Mesenchymal stem cell (in vitro differentiated cells and primary cell): ENCODE measurements around the gene KBTBD2. TPM values are rescaled to one million over a fixed set of nuclear protein-coding genes. Genes with fewer than 3 reads are reported as not detected.

Source experiments
- DNase-seq: peaks from one replicate; pipeline ENCODE4 v3.0.0-alpha.2; 2013
- H2AFZ ChIP-seq: one replicate; pipeline ENCODE4 v1.6.1; 2013; ENCODE audit warnings: low read depth, mild to moderate bottlenecking, control low read depth, inconsistent platforms, low read length, moderate library complexity
- H2AK5ac ChIP-seq: 2 replicates; pipeline ENCODE4 v1.6.1; 2013; ENCODE audit warnings: low read length, moderate library complexity, mild to moderate bottlenecking, inconsistent platforms; ENCODE audit not compliant: severe bottlenecking
- H2BK120ac ChIP-seq: one replicate; pipeline ENCODE4 v1.6.1; 2013; ENCODE audit warnings: low read depth, mild to moderate bottlenecking, inconsistent platforms, low read length, moderate library complexity
- H2BK12ac ChIP-seq, 2 experiments: one replicate each; pipeline ENCODE4 v1.6.1; 2013; ENCODE audit warnings: inconsistent platforms in 2 of 2, low read length in 2 of 2, mild to moderate bottlenecking in 2 of 2, moderate library complexity in 2 of 2, control low read depth in 1 of 2
- H2BK15ac ChIP-seq: one replicate; pipeline ENCODE4 v1.6.1; 2013; ENCODE audit warnings: mild to moderate bottlenecking, low read depth, inconsistent platforms; ENCODE audit not compliant: poor library complexity, severe bottlenecking
- H2BK5ac ChIP-seq: 2 replicates; pipeline ENCODE4 v1.6.1; 2013; ENCODE audit warnings: low read depth, mild to moderate bottlenecking, low read length, control low read depth, inconsistent platforms; ENCODE audit not compliant: poor library complexity, severe bottlenecking
- H3K14ac ChIP-seq, 2 experiments: one replicate each; pipeline ENCODE4 v1.6.1; 2013; ENCODE audit warnings: inconsistent platforms in 2 of 2, low read length in 2 of 2, control low read depth in 1 of 2, mild to moderate bottlenecking in 1 of 2, moderate library complexity in 1 of 2
- H3K18ac ChIP-seq, 2 experiments: one replicate each; pipeline ENCODE4 v1.6.1; 2013; ENCODE audit warnings: inconsistent platforms in 2 of 2, low read length in 2 of 2, control low read depth in 1 of 2, low read depth in 1 of 2, mild to moderate bottlenecking in 1 of 2
- H3K23ac ChIP-seq, 2 experiments: one replicate each; pipeline ENCODE4 v1.6.1; 2013; ENCODE audit warnings: inconsistent platforms in 2 of 2, low read length in 2 of 2, mild to moderate bottlenecking in 2 of 2, moderate library complexity in 2 of 2, control low read depth in 1 of 2
- H3K27ac ChIP-seq: 2 replicates; pipeline ENCODE4 v1.5.1; 2013; ENCODE audit warnings: mild to moderate bottlenecking, moderate library complexity, low read length, control low read depth, inconsistent platforms; ENCODE audit not compliant: poor library complexity, severe bottlenecking
- H3K27me3 ChIP-seq, 2 experiments: 2 replicates each; pipeline versions ENCODE4 v1.6.1 to v1.7.0; 2013; ENCODE audit warnings: low read length in 2 of 2, mild to moderate bottlenecking in 2 of 2, moderate library complexity in 2 of 2, control low read depth in 1 of 2, inconsistent platforms in 1 of 2; ENCODE audit not compliant: control insufficient read depth in 1 of 2, insufficient read depth in 1 of 2
- H3K36me3 ChIP-seq, 2 experiments: 2 replicates each; pipeline versions ENCODE4 v1.6.1 to v1.7.0; 2013; ENCODE audit warnings: low read length in 2 of 2, control low read depth in 1 of 2, inconsistent platforms in 1 of 2, low read depth in 1 of 2, mild to moderate bottlenecking in 1 of 2; ENCODE audit not compliant: insufficient read depth in 2 of 2, control insufficient read depth in 1 of 2
- H3K4ac ChIP-seq, 2 experiments: one replicate each; pipeline ENCODE4 v1.6.1; 2013; ENCODE audit warnings: inconsistent platforms in 2 of 2, low read length in 2 of 2, mild to moderate bottlenecking in 2 of 2, moderate library complexity in 2 of 2, control low read depth in 1 of 2, low read depth in 1 of 2
- H3K4me1 ChIP-seq: 2 replicates; pipeline ENCODE4 v1.6.1; 2013; ENCODE audit warnings: low read depth, low read length, control low read depth; ENCODE audit not compliant: control insufficient read depth, insufficient read depth
- H3K4me2 ChIP-seq: 2 replicates; pipeline ENCODE4 v1.6.1; 2013; ENCODE audit warnings: low read length, mild to moderate bottlenecking, inconsistent platforms; ENCODE audit not compliant: poor library complexity, severe bottlenecking
- H3K4me3 ChIP-seq, 2 experiments: 2 replicates each; pipeline versions ENCODE4 v1.5.1 to v1.7.0; 2013; ENCODE audit warnings: low read length in 2 of 2, mild to moderate bottlenecking in 2 of 2, control low read depth in 1 of 2, low read depth in 1 of 2; ENCODE audit not compliant: insufficient read depth in 1 of 2
- H3K79me1 ChIP-seq: replicated peaks from 2 replicates; pipeline ENCODE4 v1.6.1; 2013; ENCODE audit warnings: mild to moderate bottlenecking, control low read depth, low read length, inconsistent platforms; ENCODE audit not compliant: poor library complexity, severe bottlenecking
- H3K9ac ChIP-seq: 2 replicates; pipeline ENCODE4 v1.7.0; 2013; ENCODE audit warnings: mild to moderate bottlenecking, low read length, moderate library complexity
- H3K9me3 ChIP-seq: 2 replicates; pipeline ENCODE4 v1.7.0; 2013; ENCODE audit warnings: mild to moderate bottlenecking, low read length; ENCODE audit not compliant: control insufficient read depth
- H4K8ac ChIP-seq: one replicate; pipeline ENCODE4 v1.6.1; 2013; ENCODE audit warnings: inconsistent platforms, mild to moderate bottlenecking, low read length, moderate library complexity
- H4K91ac ChIP-seq: one replicate; pipeline ENCODE4 v1.6.1; 2013; ENCODE audit warnings: mild to moderate bottlenecking, low read length, inconsistent platforms
- WGBS: methylation state at CpG from one replicate; pipeline ENCODE4 v1.1.7; 2013; ENCODE audit warnings: mixed read lengths; 5-methylcytosine and 5-hydroxymethylcytosine counted together
- polyA plus RNA-seq, 2 experiments: library from polyadenylated mRNA; stranded (reverse); fragments of 200-250 nt; gene quantifications; one replicate each; pipeline ENCODE4 v1.2.3, GENCODE V29; 2013

The KBTBD2 gene
- polyA plus RNA-seq (2013, experiment 1 of 2) = 16.5 TPM
- polyA plus RNA-seq (2013, experiment 2 of 2) = 18.2 TPM

DNA sequence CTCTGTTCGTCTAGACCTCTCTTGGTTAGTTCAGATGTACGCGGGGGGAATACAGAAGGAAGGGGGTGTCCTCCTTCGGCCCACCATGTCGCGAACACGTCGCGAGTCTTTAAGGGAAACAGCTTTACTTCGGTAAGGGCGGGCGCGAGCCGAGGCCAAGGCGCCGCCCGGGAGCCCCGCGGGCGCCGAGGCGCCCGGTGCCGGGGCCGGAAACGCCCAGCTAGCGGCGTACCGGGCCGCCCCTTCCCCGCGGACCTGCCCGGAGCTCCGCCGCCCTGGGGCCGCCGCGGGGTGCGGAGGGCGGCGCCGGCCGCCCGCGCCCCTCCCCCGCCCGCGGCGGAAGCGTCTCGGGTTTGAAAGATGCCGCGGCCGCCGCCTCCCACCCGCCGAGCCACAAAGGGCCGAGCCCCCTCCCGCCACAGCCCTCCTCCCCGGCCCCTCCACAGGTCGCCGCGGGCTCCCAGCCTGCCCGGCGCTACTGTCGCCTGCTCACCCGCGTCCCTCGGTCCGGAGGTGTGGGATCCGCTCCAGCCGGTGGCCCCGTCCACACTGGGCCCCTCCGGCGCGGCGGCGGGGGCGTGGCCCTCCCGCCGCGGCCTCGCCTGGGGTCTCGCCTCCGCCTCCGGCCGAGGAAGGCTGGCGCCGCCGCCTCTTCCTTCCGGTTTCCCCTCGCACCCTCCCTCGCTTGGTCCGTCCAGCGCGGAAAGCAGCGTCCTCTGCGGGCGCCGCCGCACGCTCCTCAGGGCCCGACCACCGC is at the start of gene KBTBD2:
TSS of gene KBTBD2 (minus strand) at position 718 of the 757 bp plus-strand sequence. CDS start 12,156 bp downstream, outside the sequence.
- H3K27ac ChIP-seq = peak within 1 kb of the TSS; percentile 99
- no peaks in the 10 kb centered on the region for H3K27me3 ChIP-seq
- peak within 1 kb of the TSS; percentile 96 for H2BK120ac ChIP-seq
- peak within 1 kb of the TSS; percentile 96 to 97 for H3K4me3 ChIP-seq
- peak within 1 kb of the TSS; percentile 96 for H2BK5ac ChIP-seq
- no peaks in the 10 kb centered on the region for H3K9me3 ChIP-seq
- peak within 1 kb of the TSS; percentile 100 for H3K9ac ChIP-seq
- H3K4me1 ChIP-seq = peaks cover 6% of the 10 kb centered on the region
- peak within 1 kb of the TSS; percentile 98 for H3K18ac ChIP-seq
- no peaks in the 10 kb centered on the region for H3K79me1 ChIP-seq
- peak within 1 kb of the TSS; percentile 92 for H2BK12ac ChIP-seq
- H4K91ac ChIP-seq = peak within 1 kb of the TSS; percentile 96
- peak within 1 kb of the TSS; percentile 77 for H2AFZ ChIP-seq
- under 1% methylated on average over 33 of the region's 104 CpGs for WGBS
- H3K23ac ChIP-seq = peak within 1 kb of the TSS; percentile 64 to 69
- peak within 1 kb of the TSS; percentile 58 for H2AK5ac ChIP-seq
- H3K4me2 ChIP-seq = peak within 1 kb of the TSS; percentile 98
- H3K14ac ChIP-seq = peak within 1 kb of the TSS in 1 of 2 experiments; percentile 99
- peak within 1 kb of the TSS; percentile 90 to 100 for H3K4ac ChIP-seq
- H3K36me3 ChIP-seq = no peaks in the 10 kb centered on the region
- peak within 1 kb of the TSS; percentile 98 for H2BK15ac ChIP-seq
- peak; percentile 91 for DNase-seq
- peak within 1 kb of the TSS; percentile 98 for H4K8ac ChIP-seq

DNA sequence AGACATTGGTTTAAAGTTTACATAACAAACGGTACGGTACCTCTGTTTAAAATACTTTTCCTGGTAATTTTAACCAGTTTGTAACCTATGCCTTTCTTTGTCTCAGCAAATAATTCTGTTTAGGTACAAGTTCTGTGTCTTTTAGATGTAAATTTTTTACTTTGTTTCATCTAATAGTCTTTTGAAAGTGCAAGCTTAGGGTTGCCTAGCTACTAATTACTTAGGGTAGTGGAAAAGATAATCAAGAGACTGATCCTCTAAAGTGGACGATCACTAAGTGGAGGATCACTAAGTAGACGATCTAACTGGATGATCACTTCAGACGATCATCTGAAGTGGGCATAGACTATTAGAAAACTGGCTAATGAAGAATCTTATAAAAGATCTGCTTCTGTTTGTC is 49.6 kb upstream of the KBTBD2 start:
- H3K9me3 ChIP-seq = no peaks in the 10 kb centered on the region
- H3K23ac ChIP-seq = no peak overlapping the region
- H2BK120ac ChIP-seq = no peak overlapping the region
- no peak overlapping the region for H3K27ac ChIP-seq
- no peak overlapping the region for H4K91ac ChIP-seq
- H2BK12ac ChIP-seq = no peak overlapping the region
- H3K4me3 ChIP-seq = peak overlapping the region in 1 of 2 experiments; percentile 82
- DNase-seq = peak; percentile 27
- H2BK5ac ChIP-seq = no peak overlapping the region
- H3K9ac ChIP-seq = peak overlapping the region; percentile 86
- H3K79me1 ChIP-seq = peaks cover 16% of the 10 kb centered on the region
- no peak overlapping the region for H3K4ac ChIP-seq
- no peak overlapping the region for H2AK5ac ChIP-seq
- H3K4me1 ChIP-seq = no peaks in the 10 kb centered on the region
- H3K27me3 ChIP-seq = no peaks in the 10 kb centered on the region
- no peak overlapping the region for H3K14ac ChIP-seq
- no peak overlapping the region for H4K8ac ChIP-seq
- 5% methylated on average over 4 of the region's 5 CpGs for WGBS
- H3K4me2 ChIP-seq = peak overlapping the region; percentile 60
- no peaks in the 10 kb centered on the region for H3K36me3 ChIP-seq
- H2BK15ac ChIP-seq = no peak overlapping the region
- H3K18ac ChIP-seq = no peak overlapping the region
- H2AFZ ChIP-seq = no peak overlapping the region

DNA sequence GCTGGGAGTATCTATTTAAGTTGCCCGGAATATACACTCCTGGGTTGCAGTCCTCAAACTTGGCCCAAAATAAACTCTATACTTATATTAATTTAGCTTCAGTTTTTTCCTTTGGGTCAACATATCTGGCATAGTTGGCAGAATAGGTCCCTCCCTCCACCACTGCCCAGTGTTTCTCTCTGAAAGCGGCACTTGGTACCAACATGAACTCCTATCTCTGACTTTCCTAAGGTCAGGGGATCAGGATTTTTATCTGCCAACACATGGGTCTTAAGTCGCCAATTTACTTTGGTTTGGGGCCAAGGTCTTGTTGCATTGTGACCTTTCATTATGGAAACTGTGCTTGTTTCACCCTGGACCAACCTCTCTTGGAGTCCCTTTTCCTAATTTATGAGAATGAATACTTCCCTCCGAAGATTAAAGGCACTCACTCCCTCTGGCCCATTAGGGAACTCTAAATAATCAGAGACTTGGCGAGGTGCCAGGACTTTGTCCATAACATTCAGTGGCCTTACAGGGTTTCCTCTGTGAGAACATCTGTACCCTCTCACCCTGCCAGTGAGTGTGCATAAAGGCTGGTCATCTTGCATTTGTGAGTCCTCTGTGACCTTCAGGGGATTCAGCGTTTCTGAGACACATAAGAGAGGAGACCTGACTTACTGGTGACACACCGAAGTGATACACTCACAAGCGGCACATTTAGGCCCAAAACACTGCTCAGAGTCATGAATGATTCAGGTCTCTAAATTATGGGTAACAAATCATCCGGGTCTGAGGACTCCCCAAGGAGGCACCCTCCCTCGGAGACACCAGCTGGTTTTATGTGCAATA is 46.0 kb upstream of the KBTBD2 start:
- Histone ChIP-seq H3K4me1 (no peaks in the 10 kb centered on the region), H3K36me3 (peaks cover 9 to 12% of the 10 kb centered on the region in 2 experiments), H3K4me2 (no peak overlapping the region), H2AFZ (no peak overlapping the region), H3K27ac (no peak overlapping the region), H2BK12ac (no peak overlapping the region), H3K14ac (no peak overlapping the region), H2BK5ac (no peak overlapping the region), H4K8ac (no peak overlapping the region), H3K79me1 (peaks cover 18% of the 10 kb centered on the region), H3K4ac (no peak overlapping the region), H4K91ac (no peak overlapping the region), H3K4me3 (peak overlapping the region in 1 of 2 experiments; percentile 57), H3K23ac (no peak overlapping the region), H2BK15ac (no peak overlapping the region), H3K18ac (peak overlapping the region in 1 of 2 experiments; percentile 12), H2BK120ac (no peak overlapping the region), H2AK5ac (no peak overlapping the region), H3K9ac (peak overlapping the region; percentile 38), H3K9me3 (no peaks in the 10 kb centered on the region), H3K27me3 (no peaks in the 10 kb centered on the region)
- 79% methylated on average over 10 of the region's 10 CpGs for WGBS
- peak; percentile 49 for DNase-seq

DNA sequence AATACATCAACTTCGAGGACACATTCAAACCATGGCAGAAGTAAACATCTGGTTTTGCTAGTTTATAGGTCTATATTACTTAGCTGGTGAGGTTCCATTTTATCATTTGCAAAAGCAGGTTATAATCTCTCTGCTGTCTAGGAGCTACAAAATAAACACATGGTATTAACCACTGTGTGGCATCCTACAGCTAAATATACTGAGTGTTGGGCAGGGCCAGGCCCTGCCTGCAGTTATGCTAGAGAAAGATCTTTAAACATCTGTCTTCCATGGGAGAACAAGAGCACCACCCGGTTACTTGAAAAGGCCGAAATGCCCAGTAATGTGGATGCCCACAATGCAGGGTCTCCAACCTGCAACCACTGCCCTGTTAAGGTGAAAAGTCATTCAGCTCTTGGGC is 45.1 kb upstream of the KBTBD2 start:
- DNase-seq = no peak
- Histone ChIP-seq H3K4me2 (peak overlapping the region; percentile 30), H2BK120ac (no peak overlapping the region), H3K18ac (no peak overlapping the region), H3K4ac (no peak overlapping the region), H3K79me1 (peaks cover 18% of the 10 kb centered on the region), H3K36me3 (peaks cover 12 to 20% of the 10 kb centered on the region in 2 experiments), H3K4me3 (no peak overlapping the region), H2BK15ac (no peak overlapping the region), H3K9me3 (no peaks in the 10 kb centered on the region), H3K27me3 (no peaks in the 10 kb centered on the region), H2BK12ac (no peak overlapping the region), H2AFZ (no peak overlapping the region), H3K14ac (no peak overlapping the region), H2AK5ac (no peak overlapping the region), H3K4me1 (no peaks in the 10 kb centered on the region), H2BK5ac (no peak overlapping the region), H3K27ac (no peak overlapping the region), H3K9ac (no peak overlapping the region), H4K8ac (no peak overlapping the region), H4K91ac (no peak overlapping the region), H3K23ac (no peak overlapping the region)
- WGBS = 93% methylated on average over 2 of the region's 3 CpGs
